ENCODE data around the gene GIMAP8.

GIMAP8 gene

DNA sequence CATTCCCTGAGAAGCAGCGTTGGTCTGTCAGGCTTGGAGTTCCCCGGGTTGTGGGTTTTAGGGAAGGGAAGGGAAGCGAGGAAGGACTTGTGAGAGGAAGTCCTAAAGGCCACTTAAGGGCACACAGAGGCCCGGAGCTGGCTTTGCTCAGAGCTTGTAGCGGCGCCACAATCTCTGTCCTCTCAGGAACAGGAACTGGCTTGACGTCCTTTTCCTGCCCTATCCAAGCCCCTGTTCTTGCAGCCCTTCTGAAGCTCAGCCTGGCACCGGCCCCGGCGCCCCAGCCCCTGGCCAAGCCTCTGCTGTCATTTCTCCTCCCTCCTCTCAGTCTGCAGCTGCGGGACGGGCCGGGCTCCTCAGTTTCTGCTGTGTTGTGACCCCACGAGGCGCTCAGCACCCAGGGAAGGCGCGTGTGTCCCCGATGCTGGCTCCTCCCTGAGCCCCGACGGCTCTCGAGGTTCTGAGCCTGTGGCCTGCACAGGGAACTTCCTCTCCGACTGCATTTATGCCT lies at the start of gene GIMAP8:
TSS of gene GIMAP8 (plus strand) at position 140 of the 511 bp plus-strand sequence. CDS start 16,069 bp downstream, outside the sequence.
- DNase-seq (ENCODE audit: low spot score): no peak

DNA sequence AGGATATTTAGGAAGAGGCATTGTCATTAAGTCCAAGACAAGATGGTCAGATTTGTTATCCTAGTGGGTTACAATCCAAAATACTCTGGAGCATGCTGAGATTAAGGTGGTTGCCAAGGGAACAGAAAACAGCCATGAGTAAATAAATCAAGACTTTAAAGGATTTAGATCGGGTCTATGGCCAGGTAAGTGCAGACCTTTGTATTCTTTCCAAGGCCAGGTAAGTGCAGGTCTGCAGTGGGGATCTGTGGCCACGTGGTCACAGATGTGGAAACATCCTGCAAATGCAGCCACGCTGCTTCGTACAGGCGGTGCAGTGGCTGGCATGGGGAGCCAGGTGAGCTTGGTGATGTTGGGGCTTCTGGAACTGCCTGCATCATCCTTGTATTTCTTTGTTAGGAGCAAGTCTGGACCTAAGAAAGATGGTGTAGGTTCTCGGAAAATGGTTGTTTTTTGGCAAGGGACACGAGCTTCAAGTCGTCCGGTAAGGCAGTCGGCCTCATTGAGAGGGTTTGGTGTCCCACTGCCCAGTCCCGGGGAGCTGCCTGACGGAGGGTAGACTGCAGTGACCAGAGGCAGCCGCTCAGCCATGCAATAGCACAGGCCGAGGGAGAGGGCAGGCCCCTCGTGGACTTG lies 49.5 kb upstream of the GIMAP8 start:
- no peak for DNase-seq (ENCODE audit: low spot score)

DNA sequence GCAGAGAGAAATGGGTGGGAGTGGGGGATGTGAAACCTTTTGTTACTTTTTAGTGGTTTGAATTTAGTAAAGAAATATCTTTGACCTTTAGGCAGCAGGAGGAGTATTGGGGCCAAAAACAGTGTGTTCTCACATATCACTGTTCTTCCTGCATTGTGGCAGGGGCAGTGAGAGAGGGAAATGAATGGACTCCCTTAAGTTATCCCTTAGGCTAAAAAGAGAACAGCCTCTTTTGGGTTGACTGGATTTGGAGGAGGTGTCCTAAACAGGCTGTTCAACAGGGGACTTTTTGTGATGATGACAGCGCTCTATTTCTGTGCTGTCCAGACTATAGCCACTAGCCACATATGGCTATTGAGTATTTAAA lies 49.0 kb upstream of the GIMAP8 start:
- no peak for DNase-seq (ENCODE audit: low spot score)

DNA sequence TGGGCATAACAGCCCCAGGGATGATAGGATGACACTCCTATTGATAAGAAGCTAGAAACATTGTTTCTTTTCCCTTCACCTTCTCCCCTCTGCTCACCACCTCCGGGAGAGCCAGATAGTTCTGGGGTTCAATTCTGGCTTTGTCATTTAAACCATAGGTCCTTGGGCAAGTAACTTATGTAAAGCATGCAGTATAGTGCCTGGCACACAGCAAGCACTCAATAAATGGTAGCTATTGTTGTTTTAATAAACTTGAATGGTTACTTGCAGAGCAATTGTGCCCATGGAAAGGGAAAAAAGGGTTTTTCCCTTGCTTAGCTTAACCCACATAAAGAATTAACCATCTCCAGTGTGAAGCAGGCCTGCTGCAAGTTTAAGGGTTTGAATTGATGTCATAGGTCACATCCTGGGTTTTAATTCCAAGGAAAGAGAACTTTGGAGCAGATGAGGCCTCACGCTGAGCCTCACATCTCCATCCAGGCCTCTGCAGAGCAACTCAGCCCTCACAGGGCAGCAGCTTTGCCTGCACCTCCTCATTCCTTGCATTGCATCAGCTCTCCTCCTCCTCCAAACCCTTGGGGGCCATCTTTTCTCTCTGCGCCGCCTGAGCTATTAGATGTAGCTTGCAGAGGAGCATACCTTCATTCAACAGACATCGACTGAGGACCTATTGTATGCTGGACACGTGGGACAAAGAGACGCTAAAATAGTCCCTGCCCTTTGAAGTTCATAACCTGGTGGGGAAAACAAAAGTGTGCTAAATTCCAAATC lies 48.4 kb upstream of the GIMAP8 start:
- DNase-seq (ENCODE audit: low spot score): no peak

DNA sequence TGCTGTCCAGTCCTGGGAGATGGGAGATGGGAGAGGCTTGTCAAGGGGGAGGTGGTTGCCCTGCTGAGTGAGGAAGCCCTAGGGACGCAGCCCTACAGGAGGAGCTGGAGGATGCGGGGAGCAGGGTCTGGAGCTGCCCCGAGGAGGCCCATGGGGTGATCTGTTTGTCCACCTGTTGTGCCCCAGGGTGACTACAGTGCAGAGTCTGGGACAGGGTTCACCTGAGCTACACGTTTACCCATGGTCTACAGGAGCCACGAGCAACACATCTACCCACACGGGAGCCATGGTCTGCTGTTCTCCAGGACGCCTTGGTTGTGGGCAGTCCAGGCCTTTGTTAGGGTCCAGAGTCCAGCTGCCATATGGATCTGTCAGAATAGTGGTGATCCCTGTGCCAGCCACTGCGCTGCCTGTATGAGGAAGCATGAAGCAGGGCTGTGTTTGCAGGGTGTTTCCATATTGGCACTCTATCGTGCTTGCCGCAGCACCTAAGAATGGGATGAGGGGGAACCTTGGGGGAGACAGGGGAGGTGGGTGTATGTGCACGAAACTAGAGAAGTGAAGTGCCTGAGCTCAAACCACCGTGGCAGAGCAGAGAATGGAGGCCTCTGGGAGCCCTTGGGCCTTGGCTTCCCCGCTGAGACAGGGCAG lies 47.6 kb upstream of the GIMAP8 start:
- no peak for DNase-seq (ENCODE audit: low spot score)

DNA sequence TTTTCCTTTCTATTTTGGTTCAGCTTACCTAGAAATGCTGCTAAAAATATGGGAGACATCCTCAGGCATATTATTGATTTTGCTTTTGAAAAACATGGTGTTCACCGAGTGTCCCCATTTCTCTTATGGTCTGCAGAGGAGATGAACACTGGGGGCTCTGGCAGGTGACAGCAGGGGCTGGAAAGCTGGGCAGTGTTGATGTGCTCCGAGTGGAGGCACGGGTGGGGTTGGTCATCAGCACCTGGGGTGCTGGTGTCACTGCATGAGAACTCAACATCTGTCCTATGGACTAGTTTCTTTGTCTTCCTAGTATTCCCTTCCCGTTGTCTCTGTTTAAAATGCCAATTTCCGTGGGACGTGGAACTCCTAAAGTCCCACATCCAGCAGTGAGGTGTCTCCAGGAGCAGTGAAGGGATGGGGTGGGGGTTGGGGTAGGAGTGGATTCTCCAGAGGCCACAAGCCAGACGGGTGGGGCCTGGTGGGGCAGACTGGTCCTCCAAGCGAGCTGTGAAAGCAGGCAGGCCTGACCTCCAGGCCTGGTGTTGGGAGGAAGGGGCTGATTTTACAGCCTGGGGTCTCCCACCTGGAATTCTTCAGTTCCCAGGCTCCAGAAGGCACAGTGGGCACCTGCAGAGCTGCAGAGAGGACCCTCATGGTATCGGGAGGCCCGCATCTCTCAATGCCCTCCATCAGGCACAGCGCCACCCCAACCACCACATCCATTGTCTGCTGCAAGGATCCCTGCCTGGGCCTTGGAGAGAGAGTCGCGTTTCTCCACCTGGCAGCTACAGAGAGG lies 46.9 kb upstream of the GIMAP8 start:
- no peak for DNase-seq (ENCODE audit: low spot score)

DNA sequence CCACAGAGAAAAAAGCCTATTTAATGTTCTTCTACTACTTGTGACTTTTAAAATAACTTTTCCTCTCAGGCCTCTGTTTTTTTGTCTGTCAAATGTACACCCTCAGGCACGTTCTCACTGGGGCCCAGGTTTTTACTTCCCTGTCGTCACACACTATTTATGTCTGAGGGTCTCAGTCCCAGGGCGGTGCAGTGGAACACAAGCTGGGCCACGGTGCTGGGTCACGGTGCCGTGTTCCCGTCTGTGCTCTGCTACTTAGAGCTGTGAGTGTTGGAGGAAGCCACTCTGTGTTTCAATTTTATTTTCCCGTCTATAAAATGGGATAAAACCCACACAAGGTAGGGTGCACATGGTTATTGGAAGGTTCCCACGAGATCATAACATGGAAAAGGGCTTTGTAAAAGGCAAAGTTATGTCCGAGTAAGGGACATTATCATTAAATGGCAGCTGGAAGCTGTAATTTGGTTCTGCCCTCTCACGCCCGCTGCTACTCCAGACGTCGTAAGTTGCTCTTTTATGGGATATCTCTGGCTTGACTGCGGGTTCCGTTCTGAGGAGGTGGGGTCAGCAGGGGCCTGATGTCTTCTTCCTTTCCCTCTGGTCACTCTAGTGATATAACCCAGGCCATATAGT lies 46.1 kb upstream of the GIMAP8 start:
- DNase-seq (ENCODE audit: low spot score): no peak

DNA sequence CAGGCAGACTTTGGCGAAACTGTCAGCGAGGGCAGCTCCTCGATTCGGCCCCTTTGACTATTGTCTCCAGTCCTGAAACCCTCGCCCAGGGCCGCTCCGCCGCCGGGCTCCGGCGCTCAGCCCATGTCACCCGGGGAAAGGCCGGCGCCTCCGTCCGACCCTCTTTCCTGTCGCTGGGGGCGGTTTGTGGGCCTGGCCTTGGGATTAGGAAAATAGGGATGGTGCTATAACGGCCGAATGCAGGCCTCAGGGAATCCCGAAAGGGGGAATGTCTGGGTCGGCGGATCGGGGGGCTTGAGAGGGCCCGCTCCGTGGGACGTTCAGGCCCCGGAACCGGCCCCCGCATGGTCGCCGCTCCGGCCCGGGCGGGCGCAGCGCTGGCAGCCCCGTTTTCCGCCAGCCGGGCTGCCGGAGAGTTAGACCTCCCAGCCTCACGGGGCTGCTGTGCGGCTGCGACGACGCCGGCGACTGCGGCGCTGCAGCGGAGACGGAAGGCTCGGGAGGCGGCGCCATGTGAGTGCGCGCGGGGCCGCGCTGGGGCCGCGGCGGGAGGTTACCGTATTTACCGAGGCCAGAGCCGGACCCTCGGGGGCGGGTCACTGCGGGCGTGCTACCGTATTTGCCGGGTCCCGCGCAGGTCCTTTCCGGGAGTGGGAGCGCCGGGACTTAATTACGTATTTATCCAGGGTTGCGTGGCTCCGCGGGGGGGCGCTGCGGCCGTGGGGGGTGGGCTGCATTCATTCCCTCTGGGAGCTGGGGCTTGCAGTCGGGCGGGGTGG lies 45.4 kb upstream of the GIMAP8 start:
- peak; percentile 95 for DNase-seq (ENCODE audit: low spot score)

DNA sequence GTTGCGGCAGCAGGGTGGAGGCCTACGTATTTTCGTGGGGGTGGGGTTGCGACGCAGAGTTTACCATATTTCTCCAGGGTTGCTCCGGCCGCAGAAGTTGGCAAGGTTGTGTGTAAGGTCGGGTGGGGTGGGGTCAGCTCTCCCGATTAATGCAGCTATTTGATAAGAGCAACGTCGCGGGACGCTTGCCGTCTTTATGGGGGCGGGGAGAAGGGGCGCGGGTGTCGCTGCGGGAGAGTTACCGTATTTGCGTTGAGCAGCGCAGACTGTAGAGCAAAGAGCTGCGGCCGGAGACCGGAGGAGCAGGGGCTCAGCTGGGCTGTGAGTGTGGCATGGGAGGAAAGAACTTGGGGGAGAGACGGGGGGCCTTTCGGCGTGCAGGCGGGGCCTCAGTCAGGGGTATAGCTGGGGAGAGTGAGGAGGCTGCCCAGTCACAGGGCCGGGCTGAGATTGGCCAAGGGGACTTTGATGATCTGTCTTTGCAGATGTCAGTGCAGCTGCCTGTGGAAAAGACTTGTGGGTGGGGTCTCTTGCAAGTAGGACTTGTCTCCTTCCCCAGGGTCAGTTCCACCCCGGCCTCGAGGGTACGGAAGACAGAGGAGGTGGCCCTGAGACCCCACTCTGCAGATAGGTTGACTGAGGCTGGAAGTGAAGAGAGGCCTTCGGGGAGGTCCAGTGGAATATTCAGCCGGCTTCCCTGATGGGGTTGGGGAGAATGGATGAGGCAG lies 44.7 kb upstream of the GIMAP8 start:
- DNase-seq (ENCODE audit: low spot score): no peak

DNA sequence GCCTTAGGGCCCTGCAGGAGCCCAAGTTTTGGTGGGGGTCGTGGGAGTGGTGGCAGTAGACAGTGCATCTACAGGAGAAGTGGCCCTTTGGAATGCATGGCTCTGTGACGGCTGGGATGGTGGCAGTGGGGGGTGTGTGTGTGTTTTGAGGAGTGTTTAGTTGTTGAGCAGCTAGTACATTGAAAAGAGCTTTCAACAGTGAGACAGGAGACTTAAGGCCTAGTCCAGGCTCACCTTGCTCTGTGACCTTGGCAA lies 44.2 kb upstream of the GIMAP8 start:
- DNase-seq (ENCODE audit: low spot score): peak; percentile 45

DNA sequence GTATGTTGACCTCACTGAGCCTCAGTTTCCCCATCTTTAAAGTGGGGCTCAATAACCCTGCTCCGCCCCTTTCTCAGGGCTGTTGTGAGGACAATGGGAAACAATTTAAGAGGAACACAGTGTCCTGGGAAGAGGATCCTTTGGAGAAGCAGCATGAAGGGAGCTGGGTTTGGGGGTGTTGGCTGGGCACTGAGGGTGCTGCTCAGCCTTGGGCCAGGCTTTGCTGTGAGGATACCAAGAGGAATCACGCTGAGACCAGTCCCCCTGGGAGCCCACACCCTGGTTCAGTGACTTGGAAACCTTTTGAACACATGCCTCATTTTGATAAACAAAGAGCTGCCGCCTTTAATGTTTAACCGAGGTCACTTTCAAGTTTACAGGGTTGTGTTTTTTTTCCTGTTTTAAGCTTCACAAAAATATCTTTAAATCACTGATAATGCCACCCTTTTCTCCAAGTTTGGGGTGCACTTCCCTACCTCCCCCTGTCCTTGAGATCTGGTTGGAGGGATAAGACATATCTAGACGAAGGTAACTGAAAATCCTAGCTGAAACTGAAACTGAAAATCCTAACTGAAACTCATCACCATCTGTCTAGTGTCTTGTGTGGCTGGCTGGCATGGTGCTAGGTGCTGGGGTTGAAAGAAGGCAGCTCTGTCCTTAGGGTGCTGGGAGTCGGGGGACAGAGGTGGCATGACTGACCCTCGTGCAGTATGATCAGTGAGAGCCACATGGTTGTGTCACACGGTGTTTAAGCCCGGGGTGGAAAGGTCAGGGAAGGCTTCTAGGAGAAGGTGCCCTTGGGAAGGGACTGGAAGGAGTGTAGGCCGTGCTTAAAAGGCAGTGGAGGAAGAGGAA lies 43.6 kb upstream of the GIMAP8 start:
- DNase-seq (ENCODE audit: low spot score): peak; percentile 57

DNA sequence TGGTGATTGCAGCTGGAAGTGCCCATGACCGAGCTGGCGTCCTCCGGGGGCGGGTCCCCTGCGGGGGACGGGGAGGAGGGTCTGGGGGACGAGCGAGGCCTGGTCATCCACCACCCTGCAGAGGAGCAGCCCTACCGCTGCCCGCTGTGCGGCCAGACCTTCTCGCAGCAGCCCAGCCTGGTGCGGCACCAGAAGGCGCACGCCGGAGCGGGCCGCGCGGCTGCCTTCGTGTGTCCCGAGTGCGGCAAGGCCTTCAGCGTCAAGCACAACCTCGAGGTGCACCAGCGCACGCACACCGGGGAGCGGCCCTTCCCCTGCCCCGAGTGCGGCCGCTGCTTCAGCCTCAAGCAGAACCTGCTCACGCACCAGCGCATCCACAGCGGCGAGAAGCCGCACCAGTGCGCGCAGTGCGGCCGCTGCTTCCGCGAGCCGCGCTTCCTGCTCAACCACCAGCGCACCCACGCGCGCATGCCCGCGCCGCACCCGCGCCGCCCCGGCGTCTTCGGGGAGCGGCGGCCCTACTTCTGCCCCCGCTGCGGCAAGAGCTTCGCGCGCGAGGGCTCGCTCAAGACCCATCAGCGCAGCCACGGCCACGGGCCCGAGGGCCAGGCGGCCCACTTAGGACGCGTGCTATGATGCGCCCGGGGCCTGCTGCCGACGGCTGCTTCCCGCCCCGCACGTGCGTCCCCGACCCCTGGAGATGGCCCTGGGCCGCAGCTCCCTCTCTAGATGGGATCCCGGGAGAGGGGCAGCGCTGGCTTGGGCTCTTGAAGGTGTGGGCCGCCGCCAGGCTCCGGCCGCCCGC lies 42.6 kb upstream of the GIMAP8 start:
- DNase-seq (ENCODE audit: low spot score): no peak

DNA sequence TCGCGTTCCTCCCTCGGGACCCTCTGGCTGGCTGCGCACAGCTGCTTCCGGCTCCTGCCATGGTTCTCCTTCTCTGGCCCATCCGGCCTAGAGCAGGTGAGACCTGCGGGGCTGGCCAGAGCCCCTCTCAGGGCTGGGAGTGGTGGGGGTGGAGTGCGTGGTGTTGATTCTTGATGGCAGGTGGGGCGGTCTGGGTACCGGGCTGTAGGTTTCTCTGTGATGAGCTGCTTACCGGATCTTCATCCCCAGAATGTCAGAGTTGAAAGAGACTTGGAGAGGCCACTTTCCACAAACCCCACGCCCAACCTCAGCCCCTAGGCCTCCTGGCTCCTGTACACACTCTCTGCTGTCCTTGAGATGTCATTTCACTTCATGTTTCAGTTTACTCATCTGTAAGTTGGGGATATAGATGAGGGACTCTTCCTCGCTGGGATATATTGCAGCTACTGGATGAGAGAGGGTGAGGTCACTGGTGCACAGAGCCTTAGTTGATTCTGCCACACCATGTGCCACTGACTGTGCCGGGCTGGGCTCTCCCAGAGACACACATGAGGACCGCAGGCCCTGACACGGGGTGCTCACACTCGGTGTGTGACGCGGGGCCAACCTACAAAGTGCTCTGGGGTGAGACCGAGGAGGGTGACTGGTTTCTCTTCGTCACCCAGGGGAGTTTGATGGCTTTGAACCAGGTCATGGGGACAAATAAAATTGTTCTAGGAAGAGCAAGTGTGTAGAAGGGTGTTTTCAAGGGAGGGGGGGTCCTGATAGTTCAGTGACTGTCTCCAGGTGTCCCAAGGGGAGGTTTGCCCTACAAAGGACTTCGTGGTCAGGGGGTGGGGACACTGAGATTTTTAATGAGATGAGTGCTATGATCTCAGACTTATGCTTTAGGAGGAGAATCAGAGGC lies 41.8 kb upstream of the GIMAP8 start:
- no peak for DNase-seq (ENCODE audit: low spot score)

DNA sequence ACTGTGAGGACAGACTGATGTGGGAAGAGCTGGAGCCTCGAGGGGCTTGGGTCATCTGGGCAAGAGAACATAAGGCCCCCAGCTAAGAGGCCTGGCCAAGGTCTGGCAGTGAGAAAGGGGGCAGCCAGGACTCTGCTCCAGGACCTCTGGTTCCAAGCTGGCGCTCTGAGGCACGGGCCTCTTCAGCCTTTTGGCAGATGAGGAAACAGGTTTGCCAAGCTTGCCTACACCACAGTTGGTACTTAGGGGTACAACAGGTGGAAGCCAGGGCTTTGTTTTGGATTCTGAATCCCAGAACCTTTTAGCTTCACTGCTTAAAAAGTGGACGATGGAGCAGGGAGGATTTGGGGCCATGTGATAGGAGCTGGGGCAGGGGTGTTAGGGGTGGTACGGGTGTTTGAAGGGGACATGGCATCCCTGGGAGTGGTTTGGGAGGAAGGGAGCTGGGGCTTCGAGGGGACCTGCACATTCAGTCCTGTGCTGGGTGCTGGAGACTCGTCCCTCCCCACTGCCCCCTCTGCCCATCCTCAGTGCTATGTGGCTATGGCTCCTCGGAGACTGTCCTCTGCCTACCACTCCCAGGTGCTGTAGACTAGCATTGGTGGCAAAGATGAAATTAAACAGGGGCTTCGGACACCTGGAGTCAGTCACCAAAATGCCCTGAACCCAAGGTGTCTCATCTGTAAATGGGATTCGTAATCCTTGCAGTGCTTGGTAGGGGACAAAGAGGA lies 41.0 kb upstream of the GIMAP8 start:
- DNase-seq (ENCODE audit: low spot score): no peak

DNA sequence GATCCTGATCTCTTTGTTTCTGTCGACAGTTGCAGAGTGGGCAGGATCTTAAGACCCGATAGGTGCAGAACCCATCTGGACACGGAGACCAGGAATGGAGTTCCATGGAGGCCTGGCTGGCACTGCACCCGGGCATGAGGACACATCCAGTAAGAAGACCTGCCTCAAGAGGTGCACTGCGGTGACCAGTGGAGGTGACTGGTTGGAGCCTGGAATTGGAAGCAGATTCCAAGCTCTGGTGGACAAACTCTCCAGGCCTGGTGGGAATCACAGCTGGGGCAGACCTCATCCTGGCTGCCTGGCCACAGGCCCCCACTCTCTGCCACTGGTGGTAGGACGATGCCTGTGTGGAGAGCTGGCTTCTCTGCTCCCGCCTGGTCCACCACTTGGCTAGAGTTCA lies 40.3 kb upstream of the GIMAP8 start:
- DNase-seq (ENCODE audit: low spot score): no peak

DNA sequence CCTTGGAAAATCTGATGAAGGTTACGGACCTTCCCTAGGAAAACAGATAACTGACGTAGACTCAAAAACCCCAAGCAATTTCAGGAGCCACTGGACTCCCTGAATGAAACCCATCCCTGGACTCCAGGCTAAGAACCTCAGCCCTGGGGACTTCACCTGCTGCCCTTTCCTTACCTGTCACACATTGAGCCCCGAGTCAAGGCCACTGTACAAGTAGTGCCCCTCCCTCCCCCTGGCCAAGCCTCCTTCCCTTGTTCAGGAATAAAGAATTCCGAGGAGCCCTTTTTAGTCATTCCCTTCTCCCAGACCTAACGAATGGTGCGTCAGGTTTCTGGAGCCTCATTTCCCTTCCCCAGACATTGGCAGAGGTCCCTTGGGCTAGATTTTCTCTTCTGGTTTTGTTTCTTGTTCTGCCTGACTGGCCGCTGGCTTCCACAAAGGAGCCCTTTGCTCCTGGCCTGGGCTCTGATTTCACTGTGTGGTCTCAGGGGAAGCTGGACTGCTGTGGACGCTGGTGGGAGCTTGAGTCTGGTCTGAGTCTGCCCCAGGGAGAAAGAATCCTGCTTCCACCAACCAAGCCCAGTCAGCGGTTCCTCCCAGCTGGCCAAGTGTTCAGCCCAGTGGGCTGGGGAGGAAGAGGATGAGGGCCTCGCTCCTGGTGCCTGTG lies 39.6 kb upstream of the GIMAP8 start:
- DNase-seq (ENCODE audit: low spot score): no peak

Data from HuH-7 (cell line).